GM19240 (cell line): ENCODE data around the gene RUSF1.
"Not testable (repeated sequence)": the region's sequence is repeated elsewhere in the genome, so short reads cannot be mapped to it uniquely, and the experiment has no call there.

Experiments used
- DNase-seq: peaks from one replicate; pipeline ENCODE4 v3.0.0; 2011; ENCODE audit warnings: low spot score; ENCODE audit not compliant: insufficient read length

Gene RUSF1

GRCh38 chr16:31453255-31454204, 54.7 kb downstream of the RUSF1 start:
- DNase-seq = no peak

DNA sequence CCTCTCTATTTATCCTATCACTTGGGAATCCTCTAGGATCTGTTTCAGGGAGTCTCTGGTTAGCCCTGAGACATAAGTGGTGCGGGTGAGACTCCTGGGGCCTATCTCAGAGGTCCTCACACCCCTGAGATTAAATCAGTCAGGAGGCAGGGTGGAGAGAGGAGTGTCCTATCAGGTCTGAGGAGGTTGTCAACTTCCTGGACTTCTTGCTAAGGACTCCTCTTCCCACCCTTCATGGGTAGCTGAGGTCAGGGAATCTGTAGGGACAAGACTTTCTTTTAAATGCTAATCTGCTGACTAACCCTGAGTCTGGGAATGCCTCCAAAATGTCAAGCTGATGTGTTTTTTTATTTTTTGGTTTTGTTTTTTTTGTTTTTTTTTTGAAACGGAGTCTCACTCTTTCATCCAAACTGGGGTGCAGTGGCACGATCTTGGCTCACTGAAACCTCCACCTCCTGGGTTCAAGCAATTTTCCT, 55.5 kb downstream of the RUSF1 start:
- DNase-seq = no peak

DNA sequence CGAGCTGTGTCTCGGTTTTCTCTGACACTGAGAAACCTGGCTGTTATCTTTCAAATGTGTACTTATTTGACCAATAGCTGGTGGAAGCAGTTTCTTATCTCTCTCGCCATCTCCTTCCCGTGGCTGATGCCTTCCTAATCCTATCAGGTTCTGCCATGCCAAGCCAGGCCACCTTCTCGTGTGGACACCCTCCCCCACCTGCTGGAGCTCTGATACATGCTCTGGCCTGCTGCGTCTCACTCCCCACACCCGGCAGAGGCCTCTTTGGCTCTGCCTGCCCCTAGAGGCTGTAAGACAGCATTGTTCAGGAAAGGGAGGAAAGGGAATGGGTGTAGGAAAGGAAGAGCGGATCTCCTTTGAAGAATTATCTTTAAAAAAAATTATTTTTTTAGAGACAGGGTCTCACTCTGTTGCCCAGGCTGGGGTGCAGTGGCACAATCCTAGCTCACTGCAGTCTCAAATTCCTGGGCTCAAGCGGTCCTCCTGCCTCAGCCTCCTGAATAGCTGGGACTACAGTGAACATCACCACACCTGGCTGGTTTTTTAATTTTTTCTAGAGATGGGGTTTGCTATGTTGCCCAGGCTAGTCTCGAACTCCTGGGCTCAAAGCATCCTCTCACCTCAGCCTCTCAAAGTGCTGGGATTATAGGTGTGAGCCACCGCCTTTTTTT, 56.4 kb downstream of the RUSF1 start:
- DNase-seq = no peak

DNA sequence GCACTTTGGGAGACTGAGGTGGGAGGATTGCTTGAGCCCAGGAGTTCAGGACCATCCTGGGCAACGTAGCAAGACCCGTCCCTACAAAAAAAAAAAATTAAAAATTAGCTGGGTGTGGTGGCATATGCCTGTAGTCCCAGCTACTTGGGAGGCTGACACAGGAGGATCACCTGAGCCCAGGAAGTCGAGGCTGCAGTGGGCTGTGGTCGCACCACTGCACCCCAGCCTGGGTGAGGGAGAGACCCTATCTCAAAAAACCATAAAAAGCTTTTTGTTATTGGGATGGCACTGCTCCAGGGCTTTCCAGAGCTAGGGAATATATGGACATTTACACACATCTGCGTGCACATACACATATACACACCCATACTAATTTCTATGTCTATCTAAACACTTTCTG, 57.0 kb downstream of the RUSF1 start:
- no peak for DNase-seq

GRCh38 chr16:31445931-31446330, 62.3 kb downstream of the RUSF1 start:
- DNase-seq = not testable (repeated sequence)

GRCh38 chr16:31441956-31442355, 66.2 kb downstream of the RUSF1 start:
- DNase-seq = no peak

- DNase-seq = no peak
Observed at GRCh38 chr16:31440516-31441184, 67.5 kb downstream of the RUSF1 start.

DNA sequence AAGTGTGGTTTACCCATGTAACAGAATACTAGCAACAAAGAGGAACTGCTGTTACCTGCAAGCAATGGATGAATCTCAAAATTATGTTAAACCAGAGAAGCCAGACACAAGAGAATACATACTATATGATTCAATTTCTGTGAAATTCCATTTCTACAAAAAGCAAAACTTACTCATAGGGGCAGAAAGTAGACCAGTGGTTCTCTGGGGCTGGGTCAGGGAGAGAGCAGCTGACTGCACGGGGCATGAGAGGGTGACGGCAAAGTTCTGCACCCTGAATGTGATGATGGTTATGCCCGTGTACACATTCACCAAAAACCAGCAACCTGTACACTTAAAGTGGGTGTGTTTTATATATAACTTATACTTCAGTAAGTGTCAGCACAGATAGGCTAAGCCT, 68.7 kb downstream of the RUSF1 start:
- no peak for DNase-seq
